HG02943 (cell line): ENCODE data around the gene TNF.
A peak's percentile ranks its signal among the peaks of the same experiment; 100 is the strongest.

ENCODE experiments used
- ATAC-seq: cut with Tn5 transposase; IDR thresholded peaks from one replicate; pipeline ENCODE4 v1.9.1; 2021; ENCODE audit warnings: mild to moderate bottlenecking, low read depth, moderate library complexity; ENCODE audit not compliant: unreplicated experiment

TNF gene

DNA sequence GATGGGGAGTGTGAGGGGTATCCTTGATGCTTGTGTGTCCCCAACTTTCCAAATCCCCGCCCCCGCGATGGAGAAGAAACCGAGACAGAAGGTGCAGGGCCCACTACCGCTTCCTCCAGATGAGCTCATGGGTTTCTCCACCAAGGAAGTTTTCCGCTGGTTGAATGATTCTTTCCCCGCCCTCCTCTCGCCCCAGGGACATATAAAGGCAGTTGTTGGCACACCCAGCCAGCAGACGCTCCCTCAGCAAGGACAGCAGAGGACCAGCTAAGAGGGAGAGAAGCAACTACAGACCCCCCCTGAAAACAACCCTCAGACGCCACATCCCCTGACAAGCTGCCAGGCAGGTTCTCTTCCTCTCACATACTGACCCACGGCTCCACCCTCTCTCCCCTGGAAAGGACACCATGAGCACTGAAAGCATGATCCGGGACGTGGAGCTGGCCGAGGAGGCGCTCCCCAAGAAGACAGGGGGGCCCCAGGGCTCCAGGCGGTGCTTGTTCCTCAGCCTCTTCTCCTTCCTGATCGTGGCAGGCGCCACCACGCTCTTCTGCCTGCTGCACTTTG, at the start of gene TNF:
TSS of gene TNF (plus strand) at position 231 of the 567 bp plus-strand sequence. CDS start at position 408, 177 bp downstream.
- no peak for ATAC-seq

DNA sequence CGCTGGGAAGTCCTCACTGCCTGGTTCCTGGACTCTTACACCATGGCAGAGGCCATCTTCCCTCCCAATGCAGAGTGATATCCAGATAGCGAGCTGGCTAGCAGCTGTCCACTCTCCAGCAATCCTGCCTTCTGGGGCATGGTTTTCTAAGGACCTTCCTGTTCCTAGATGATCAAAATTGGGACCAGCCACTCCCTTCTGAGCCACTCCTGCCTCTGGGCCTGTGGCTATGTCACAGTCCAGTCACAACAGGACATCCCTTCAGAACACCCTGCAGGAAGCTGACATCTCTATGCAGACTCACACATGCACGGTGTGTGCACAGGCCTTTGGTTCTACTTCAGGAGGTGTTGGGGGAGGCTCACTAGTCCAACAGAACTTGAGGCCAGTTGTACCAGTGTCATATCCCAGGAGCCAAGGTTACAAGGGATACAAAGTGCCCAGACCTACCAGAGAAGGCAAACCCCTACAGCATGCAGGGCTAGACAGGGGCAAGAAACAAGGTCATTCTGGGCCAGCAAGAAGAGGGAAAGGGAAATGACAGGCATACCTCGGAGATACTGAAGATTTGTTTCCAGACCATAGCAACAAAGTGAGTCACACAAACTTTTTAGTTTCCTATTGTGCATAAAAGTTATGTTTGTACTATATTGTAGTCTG, 49.3 kb upstream of the TNF start:
- ATAC-seq = no peak

DNA sequence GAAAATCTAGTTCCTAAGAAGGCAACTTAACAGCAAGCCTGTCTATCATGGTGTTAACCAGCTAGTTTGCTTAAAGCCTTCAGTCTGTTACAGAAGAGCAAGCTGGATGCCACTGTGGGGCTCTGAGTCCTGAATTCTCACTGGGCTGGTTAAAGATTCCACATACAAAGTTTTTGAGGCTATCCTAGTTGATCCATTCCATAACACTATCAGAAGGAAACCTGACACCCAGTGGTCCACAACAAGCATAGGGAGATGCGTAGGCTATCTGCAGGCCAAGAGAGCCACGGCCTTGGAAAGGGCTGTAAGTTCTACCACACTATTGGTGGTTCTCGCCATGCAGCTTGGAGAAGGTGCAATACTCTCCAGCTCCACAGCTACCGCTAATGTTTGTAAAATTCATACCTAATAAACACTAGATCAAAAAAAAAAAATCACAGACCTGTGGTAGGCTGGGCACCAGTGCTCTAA, 47.0 kb upstream of the TNF start:
- no peak for ATAC-seq

DNA sequence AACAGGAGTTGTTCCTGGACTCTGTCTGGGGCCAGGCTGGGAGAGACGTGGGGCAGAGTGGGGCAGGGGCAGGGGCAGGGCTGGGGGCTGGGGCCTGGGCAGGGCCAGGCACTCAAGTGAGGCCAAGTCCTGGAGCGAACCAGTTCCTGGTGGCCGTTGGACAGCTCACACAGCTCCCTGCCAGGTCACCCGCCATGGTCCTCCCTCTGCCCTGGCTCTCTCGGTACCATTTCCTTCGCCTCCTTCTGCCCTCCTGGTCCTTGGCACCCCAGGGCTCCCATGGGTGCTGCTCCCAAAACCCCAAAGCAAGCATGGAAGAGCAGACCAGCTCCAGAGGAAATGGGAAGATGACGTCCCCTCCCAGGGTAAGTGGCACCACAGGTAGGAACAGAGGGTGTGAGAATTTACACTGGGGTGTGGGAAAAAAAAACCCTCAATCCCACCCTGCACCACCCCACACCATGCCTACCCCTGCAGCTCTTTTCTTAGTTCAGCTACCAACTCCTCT, 46.5 kb upstream of the TNF start, which contains the start of gene MCCD1:
TSS of gene MCCD1 (plus strand) at position 142 of the 508 bp plus-strand sequence. CDS start at position 195, 53 bp downstream.
- ATAC-seq = no peak

DNA sequence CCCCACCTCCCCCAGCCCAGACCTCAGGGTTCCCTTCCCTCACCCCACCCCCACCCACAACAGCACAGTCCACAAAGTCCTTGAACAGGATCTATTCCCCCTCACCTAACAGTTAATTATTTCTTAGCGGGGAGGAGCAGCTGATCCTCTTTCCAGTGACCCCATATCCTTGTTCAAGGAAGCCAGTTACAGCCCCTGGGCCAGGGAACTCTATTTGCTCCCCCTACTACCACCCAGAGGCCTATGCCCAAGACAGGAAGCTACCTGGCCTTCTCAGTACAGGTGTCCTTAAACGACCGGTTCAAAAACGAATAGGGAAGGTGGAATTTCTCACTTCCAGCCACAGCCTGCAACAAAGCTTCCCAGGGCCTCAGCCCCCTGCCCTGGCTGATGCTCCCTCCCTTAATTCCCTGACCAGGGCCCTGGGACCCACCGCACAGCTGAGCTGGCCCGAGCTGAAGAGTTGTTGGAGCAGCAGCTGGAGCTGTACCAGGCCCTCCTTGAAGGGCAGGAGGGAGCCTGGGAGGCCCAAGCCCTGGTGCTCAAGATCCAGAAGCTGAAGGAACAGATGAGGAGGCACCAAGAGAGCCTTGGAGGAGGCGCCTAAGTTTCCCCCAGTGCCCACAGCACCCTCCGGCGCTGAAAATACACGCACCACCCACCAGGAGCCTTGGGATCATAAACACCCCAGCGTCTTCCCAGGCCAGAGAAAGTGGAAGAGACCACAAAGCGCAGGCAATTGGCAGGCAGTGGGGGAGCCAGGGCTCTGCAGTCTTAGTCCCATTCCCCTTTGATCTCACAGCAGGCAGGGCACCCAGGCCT, 45.8 kb upstream of the TNF start:
- ATAC-seq = no peak

DNA sequence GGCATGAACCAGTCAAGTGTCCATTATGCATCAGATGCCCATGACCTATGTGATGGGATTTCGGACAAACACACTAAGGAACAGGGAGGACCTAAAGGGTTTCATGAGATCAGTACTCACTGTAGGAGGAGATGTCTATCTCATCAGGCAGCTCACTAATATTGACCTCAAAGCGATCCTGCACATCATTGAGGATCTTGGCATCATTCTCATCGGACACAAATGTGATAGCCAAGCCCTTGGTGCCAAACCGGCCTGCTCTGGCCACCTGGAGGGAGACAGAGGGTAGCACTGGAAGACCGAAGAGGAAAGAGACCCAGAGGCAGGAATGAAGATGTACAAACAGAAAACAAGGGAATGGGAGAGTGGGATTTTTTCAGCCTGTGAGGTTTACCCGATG, 44.7 kb upstream of the TNF start:
- no peak for ATAC-seq

DNA sequence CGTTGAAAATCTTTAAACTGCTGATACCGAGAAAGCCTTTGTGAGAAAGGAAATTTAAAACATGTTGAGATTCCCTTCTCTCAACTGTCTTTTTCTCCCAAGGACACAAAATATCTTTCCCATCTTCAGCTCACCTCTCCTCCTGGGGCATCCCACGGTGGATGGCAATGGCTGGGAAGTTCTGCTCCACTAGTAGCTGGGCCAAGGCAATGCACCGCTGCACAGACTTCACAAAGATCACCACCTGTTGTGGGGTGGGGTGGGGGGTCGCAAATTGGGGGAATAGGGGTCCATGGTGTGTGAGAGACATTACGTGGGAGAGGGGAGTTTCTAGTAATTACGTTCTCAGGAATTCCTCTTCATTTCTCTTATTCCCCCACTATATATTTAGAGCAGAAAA, 44.2 kb upstream of the TNF start:
- ATAC-seq = no peak

DNA sequence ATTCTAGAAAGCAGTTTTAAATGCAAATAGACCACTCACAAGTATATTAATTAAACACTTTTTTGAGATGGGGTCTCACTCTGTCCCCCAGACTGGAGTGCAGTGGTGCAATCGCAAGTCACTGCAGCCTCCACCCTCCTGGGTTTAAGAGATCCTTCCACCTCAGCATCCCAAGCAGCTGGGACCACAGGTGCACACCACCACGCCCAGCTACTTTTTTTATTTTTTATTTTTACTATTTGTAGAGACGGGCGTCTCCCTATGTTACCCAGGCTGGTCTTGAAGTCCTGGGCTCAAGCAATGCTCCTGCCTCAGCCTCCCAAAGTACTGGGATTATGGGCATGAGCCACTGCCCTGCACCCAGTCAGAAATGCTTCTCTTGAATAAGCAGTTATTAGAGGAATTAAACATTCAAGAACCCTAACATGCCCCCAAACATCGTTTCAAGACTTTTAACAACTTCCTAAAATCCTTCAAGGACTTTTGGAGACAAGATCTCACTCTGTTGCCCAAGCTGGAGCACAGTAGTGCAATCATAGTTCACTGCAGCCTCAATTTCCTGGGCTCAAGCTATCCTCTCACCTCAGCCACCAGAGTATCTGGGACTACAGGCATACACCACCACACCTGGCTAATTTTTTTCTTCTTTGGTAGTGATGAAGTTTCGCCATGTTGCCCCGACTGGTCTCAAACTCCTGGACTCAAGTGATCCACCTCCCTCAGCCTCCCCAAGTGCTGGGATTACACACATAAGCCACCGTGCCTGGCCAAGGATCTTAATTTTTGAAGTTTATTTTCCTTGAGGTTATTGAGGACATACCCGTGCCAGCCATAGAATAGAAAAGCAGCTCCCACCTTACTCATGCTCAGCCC, 43.4 kb upstream of the TNF start:
- no peak for ATAC-seq

DNA sequence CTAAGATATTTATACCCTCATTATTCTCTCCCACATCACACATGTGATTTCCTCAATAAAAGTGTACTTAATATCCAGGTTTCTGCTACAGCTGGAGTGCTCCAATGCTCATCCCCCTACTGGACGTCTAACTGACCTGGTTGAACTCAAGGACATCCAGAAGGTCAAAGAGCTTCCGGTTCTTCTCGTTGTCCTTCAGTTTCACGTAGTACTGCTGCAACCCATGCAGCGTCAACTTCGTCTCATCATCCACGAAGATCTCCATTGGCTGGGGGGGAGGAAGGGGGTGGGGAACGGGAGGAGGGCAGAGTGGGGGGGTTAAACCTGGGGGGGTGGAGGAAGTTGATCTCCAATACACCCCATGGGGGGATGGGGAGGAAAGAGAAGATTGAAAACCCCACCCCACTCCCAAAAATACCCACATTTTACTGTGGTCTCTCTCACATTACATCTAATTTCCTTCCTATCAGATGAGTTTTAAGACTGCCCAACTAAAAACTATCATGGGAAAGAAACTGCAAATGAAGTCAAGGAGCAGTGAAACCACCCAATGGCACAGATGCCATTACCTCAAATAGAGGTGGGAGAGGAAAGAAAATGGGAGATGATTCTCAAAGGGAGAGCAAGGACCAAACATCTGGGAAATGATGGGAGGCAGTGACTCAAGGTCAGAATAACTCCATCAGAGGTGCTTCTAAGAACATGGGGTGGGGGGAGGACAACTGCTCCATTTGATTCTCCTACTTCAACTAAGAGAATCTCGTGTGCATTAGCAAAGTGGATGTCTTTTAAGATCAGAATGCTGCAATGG, 42.5 kb upstream of the TNF start:
- no peak for ATAC-seq

DNA sequence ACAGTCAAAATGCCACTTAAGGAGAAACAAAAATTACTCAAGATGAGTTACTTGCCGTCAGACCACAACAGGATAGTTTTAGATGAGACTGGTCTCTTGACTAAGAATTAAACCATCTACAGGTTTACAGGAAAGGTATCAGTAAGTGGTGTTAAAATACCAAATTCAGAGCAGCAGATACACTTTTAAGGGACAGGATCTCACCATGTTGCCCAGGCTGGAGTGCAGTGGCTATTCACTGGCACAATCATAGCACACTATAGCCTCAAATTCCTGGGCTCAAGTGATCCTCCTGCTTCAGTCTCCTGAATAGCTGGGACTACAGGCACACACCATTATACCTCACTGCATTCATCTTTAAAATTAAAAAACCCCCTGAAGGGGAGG, 41.9 kb upstream of the TNF start:
- ATAC-seq = no peak

DNA sequence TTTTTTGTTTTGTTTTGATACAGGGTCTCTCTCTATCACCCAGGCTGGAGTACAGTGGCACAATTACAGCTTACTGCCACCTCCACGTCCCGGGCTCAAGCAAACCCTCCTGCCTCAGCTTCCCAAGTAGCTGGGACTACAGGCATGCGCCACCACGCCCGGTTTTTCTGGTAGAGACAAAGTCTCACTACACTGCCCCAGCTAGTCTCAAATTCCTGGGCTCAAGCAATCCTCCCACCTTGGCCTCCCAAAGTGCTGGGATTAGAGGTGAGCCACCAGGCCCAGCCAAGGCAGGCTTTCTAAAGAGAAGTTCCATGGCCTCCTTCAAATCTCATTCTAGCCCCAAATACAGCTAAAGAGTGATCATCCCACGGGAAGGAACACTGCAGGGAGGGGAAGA, 41.4 kb upstream of the TNF start:
- ATAC-seq = no peak

DNA sequence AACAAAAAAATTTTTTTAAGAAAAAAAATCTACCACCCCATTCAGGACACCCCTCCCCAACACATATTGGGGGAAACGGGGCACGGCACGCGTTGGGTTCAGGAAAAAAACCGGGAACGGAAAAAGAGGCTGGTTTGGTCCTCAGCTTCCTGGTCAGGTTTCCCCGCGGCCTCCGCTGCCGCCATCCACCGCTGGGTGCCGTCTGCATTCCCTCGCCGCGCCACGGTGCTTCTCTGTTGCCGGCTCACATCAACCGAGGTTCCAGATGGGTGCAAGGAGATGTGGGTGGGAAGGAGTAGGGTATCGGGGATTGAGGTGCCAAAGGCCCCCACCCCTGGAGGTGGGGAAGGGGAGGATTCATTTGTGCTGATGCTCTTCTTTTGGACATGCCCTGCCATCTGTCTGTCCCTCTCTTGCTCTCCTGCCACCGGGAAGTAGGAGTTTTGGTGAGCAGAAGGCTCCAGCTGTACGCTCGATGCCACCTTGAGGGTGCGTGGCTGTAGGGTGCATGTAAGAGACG, 40.8 kb upstream of the TNF start:
- ATAC-seq = no peak

DNA sequence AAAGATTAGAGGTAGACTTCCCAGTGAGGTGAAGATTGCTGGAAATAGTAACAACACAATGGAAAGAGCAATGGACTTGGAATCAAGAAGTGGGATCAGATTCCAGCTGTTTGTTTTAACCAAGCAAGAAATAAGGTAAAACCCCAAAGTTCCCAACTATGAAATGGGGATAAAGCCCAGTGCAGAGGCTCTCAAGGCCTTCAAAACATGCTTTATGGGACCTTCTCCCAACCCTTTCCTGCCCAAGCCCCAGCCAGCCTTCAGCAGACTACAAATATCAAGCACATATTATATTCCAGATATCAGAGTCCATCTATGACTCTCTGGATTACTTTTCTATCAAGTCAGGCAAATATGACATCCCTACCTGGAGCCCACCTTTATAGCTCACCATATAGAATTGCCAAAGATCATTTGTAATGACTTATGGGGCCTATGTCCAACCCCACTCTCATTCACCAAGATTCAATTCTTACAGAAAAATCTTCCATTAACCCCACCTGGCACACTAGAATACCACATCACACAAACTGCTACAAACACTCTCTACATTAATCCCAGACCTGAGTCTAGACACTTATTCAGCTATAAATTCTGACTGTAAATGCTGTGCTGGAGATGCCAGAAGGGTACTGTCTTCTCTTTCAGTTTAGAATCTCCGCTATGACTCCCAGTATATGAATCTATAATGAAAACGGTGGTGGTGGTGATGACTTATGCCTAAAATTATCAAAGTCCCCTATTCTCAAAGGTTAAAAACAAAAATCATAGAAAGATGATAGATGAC, 39.6 kb upstream of the TNF start:
- no peak for ATAC-seq

DNA sequence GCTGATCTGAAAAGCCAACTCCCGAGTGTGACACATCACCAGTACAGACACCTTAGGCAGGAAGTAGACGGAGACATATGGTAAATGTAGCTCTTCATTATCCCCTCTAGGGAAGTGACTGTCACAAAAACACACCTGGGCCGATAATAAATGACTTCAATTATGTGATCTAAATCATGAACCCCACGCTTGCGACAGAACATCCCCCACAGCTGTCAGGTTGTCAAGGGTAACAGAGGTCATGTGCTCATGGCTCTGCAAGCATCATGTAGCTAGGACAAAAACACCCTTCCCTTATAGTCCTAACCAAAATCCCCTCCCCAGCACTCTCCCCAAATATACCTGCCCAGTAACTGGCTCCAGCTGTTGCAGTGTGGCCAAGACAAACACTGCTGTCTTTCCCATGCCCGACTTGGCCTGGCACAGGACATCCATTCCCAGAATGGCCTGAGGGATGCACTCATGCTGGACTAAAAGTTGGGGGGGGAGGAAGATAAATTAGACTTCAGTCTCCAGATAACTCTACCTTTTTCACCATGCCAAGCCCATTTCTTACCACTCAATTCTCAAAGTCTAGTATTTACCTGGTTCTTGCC, 36.5 kb upstream of the TNF start:
- no peak for ATAC-seq

DNA sequence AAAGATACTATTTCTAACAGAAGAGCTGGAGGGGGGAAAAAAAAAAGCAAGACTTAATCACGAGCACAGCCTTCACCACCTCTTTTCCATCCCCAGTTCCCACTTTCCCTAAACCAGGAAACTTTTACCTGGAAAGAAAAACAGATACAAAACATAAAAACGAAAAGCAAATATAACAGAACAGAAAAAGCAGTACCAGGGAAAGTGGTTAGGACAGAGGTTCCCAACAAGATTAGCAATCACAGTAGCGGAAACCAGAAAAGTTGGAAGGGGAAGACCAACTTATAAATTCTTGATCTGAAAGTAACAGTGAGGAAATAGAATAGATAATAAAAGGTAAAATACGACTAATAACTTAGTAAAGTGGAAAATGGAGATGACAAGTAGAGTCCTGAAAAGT, 34.7 kb upstream of the TNF start:
- no peak for ATAC-seq

DNA sequence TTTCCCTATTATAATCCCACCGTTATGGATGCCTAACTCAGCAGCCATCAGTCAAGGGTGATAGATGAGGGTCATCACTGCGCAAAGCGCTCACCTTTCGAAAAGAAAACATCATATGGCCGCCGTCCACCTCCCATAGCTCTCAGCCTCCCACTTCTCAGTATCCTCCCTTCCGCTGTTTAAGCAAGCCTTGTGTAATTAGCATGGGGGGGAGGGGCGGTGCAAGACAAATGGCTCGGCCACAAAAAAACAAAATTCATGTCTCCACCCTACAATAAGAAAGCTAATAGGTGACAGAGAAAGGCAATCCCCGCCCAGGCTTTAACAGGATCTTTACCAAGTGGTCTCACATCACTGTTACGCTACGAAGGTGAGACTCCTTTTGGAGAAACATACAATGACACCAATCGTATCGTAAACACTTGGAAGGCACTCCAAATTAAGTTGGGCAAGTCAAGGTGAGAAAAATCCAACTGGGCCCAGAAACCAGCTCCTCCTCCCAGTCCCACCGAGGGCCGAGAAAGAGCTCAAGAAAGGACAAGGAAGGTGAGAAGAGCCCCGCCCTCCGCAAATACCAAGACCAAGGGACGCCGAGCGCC, 34.2 kb upstream of the TNF start:
- no peak for ATAC-seq

DNA sequence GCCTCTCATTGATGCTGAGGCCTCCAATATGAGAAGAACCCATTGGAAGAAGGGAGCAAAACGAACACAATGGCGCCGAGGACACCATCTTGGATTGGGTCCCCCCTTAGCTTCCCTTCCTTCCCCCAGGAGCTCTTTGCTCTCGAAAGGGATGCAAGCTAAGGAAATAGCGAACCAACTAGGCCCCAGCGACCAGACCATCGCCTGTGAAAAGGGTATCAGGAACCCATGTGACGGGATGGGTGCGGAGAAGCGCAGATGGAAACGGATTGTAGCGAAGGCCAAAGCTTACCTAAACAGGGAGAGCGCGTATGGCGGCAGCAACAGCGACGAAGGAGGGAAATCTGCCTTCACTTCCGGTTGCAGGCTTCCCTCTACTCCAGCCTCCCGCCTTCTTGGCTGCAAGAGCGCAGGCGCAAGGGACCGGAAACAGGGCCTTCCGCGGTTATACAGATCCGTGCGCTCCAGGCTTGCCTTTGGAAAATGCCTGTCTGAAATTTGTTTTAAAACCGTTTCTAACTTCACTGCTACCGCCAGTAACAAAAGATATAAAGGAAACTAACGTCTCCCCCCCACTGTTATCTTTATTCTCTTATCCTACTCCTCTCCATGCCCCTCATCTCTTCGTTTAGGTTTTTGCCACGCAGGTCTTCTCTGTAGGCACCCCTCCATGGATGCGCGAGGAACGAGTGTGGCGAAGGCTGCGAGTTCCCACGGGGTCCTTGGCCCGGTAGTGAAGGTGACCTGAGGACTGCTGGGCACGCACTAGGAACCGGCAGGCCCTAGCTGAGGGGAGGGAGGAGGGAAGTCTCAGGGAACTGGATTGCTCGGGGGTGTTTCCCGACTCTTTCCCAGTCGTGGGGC, 33.5 kb upstream of the TNF start, which contains the start of gene DDX39B:
TSS of gene DDX39B (minus strand) at position 346 of the 864 bp plus-strand sequence. CDS start 1,471 bp downstream, outside the sequence.
- ATAC-seq = peak; percentile 58
